ENCODE data around the gene DCC.

Gene DCC

DNA sequence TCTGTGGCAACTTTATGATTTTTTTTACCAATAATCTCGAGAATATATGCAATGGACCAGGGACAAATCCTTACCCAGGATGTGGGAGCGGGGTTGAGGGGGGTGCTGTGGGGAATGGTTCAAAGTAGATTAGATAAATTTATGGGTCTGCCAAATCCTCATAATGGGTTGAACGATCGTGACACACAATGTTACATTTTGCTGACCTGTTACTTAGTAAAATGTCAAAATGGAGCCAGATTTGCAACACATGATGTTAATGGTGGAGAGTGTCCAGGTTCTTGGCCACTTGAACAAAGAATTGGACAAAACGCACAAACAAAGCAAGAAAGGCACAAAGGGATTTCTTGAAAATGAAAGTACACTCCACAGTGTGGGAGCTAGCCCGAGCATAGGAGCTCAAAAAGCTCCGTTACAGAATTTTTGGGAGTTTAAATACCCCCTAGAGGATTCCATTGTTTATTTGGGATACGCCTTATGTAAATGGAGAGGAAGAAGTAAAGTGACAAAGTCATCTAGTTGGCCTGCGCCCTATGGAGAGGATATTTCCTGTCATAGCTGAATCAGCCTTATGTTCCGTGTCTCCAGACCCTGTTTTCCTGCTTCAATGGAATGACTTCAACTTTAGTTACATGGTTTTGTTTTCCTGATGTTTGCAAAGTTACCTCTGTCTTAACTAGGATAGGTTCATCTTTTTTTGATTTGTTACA lies 776.0 kb downstream of the DCC start:
- no peak for DNase-seq

- DNase-seq = no peak
These were observed 777.9 kb downstream of the DCC start for GRCh38 chr18:53117851-53118250.

- DNase-seq = no peak
These were observed 786.2 kb downstream of the DCC start for GRCh38 chr18:53126210-53126609.

DNA sequence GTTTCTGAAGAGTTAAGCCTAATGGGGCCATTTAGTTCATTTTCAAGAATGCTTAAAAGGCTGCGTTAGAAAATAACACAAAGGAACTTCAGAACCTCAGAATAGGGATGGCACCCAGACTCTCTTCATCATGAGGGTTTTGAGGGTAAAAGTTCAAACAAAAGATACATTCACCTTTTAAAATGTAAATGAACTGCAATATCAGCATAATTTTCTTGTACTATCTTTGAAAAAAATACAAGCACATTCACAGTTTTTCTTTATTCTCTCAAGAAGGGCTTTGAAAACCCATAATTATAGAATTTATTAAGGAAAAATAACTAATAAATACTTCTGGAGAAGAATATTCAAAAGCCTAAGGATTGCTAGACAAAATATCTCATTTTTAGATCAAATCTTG lies 791.0 kb downstream of the DCC start:
- no peak for DNase-seq

DNA sequence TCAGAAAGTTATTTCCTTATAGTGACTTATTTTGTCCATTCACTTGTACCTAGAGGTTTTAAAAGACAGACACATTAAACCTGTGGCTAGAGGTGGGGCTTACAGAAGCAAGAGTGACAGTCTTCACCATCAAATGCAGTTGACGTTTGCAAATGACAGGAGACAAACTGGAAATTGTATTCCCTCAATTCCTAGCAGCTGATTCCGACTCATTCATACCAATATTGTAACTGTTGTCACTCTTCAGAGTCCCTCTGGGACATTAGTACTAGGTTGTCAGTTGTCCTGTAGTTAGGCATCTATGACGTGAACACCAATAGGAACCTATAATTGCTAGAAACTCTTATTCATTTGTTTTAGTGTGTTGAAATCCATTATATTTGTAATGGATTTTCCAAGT lies 794.7 kb downstream of the DCC start:
- no peak for DNase-seq

DNA sequence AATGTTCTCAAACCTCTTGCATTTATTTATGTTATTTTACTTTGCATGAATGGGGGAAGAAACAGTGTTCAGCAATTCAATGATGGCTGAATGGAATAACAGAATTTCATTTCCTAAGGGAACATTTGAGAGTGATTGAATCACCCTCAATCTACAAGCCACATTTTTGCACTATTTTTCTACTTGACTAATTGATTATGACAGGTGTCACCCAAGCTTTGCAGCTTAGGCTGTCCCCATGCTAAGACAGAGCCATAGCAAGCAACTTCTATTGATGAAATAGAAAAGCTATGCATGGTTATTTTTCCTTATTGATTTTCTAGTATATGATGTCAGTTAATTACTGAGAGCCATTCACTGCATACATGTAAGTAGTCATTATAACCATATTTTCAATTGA lies 795.7 kb downstream of the DCC start:
- DNase-seq = no peak

DNA sequence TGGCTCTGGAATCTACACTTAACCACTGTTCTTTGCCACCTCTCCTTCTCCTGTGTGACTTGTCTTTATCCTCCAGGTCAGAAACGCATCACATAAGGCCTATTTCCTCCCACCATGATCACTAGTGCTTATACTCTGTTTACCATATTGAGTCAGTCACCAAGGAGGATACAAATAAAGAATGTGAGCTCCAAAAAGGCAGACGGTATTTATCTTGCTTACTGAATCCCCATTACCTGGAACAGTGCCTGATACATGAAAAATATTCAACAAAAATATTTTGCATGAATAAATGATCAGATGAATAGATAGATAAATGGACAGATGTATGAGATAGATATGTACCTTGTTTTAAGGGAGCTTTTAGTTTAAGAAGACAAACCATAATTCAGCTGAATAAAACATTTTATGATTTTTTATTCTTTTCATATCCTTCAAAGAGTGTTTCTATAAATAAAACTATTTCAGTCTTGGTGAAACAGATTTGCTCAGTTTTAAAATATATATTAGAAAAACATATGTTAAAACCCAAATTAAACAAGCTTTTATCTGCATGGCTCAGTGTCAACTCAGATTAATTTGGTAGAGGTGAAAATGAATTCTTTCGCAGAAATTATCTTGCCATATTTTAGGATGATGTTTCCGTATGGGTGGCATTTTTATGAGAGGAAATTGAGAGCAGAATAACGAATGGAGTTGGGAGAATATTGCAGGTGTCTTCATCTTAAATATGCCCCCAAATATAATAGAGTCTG lies 799.9 kb downstream of the DCC start:
- DNase-seq = no peak

DNA sequence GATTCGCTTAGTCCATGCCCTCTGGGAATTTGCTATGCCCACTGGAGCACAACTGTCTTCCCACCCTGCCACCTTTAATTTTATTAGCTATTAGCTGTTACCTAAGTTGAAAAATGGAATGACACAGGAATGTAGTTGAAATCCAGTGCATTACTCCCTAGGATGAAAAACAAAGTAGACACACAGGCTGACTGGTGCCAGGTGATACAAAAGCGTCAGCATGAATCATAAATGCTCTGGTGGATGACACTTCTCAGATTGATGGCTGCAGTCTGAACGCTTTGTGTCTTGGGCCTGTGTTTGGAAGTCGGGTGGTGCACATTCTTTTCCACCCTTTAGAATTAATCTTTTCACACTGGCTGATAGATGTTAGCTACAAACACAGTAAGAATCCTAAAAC lies 802.0 kb downstream of the DCC start:
- DNase-seq = no peak

DNA sequence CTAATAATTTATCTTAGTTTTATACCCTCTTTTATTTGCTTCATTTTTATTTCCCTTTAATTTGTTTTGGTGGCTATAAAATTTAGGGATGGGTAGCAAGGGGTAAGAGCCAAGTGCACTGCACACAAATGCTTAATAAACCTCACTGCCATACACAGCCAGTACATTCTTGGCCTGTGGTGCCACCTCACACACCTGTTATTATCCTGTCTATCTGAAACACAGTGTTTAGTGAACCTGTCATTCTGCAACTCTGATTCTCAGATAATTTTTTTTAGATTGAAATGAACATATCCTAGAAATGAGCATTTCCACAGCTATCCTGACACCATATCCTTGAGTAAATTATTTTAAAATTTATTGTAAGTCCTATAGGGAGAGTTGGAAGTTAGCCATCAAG lies 807.5 kb downstream of the DCC start:
- DNase-seq = no peak

DNA sequence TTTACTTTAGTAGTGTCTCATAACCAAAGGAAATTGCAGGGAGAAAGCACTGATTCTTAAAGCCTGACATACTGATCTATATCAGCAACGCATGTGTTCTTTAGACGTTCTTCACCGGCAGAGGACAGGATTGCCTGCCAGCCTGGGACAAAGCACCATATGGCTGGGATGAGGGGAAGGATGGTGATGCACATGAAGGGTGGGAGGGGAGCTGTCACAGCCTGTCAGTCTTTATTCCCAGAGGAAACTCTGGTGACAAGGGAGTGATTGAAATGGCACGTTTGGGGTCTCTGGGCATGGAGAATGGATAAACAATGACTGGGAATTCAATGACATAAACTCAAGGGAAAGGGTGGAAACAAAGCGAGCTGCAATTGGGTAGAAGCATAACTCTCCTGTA lies 808.1 kb downstream of the DCC start:
- no peak for DNase-seq

- DNase-seq = no peak
These were observed 812.5 kb downstream of the DCC start for GRCh38 chr18:53152476-53152875.

GRCh38 chr18:53153281-53153680 lies 813.3 kb downstream of the DCC start:
- no peak for DNase-seq

DNA sequence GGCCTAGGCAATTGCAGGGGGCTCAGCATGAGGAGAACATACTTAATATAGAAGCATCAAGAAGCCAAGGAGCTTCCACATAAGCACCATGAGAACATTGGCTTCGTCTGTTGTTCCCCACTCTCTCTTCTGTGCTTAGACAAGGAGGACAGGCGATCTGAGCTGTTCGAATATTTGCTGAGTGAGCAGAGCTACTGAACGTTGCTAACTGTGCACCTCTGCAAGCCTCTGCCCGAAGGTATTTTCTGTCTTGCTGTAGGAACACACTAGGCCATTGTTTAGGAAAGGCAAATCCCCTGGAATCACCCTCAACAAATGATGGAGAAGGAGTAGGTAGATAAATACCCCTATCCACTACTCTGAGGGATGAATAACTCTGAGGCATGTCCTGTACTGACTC lies 813.8 kb downstream of the DCC start:
- no peak for DNase-seq

DNA sequence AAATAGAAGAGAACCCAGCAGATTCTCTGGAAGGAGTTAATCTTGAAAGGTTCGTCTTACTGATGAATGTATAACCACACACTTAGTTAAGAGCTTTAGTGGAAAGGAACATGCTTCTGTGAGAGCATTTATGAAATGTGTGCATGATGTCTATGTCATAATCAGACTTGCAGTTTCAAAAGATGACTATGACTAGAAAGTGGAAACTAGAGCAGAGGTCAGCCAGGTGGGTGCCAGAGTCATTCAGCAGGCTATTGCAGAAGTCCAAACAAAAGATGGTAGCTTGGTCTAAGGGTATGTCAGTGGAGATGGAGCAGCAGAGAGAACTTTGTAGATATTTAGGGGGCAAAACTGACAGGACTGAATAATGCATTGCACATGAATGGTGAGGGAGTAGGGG lies 825.8 kb downstream of the DCC start:
- no peak for DNase-seq

DNA sequence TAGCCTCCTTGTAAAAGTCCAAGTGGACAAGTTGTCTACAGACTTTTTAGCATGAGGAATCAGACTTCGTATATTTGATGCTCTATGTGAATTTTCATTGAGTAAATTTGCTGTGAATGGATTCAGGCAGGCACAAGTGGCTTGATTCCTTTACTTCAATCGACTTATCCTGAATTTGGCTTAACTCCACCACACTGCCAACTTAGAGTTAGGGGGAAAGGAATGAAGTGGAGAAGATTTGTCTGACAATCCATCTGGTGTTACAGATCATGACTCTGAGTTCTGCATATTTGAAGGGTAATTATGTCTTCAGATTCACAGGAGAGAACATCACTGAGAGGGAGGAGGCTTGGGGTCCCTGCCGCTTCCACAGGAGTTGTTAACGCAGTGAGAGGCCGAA lies 829.3 kb downstream of the DCC start:
- no peak for DNase-seq

- no peak for DNase-seq
These were observed 851.6 kb downstream of the DCC start for GRCh38 chr18:53191634-53192033.

DNA sequence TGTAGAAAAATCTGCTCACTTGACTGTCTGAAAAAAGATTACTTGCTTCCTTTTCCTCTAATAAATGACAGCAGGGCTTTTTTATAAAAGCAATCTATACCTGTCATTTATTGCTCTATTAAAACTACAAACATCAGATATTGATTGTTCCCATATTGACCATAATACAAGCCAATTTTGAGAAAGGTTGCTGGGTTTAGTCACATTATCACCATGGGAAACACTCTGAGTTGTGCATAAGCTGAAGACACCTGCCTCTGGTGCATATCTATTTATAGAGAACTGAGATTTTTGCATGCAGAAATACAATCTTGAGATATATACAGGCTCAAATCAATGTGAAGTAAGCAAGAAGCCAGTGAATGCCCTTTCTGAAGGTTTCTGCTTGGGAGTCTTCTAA lies 853.9 kb downstream of the DCC start:
- no peak for DNase-seq

DNA sequence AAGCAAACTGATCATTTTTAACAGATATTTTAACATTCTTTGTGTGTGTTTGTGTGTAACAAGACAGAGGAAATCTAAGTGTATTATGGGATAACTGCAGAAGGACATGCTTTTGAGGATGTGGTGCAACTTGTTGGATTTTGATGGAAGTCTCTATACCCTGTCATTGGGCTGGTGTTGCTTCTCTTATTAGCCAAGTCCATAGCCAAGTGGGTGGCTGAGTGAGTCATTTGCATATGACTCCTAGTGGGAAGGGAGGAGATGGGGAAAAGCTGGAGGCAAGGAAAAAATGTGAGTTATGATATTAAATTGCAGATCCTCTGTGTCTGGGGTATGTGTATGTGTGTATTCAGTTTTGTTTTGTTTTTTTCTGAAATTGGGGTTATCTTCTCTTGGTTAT lies 879.9 kb downstream of the DCC start:
- peak; percentile 9 for DNase-seq

- DNase-seq = no peak
These were observed 884.3 kb downstream of the DCC start for GRCh38 chr18:53224128-53224778.

- no peak for DNase-seq
These were observed 885.7 kb downstream of the DCC start for GRCh38 chr18:53225567-53226325.

DNA sequence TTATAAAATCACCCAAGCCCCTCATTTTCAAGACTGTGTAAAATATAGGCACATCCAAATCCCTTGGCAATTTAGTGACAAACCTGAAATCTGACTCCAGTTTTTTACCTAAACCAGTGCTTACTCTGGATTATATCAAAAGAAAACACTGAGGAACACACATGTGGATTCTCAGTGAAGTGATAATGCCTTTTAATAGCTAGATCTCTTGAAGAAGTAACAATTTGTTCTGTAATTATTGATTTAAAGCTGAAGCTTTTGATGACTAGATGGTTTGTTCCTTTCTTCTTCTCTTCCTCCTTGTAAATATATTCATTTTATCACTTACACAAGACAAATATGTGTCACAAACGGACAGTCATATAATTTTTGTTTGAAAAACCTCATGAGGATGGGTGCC lies 894.6 kb downstream of the DCC start:
- no peak for DNase-seq

GRCh38 chr18:53241161-53241560 lies 901.2 kb downstream of the DCC start:
- no peak for DNase-seq

- no peak for DNase-seq
These were observed 913.8 kb downstream of the DCC start for GRCh38 chr18:53253789-53254188.

DNA sequence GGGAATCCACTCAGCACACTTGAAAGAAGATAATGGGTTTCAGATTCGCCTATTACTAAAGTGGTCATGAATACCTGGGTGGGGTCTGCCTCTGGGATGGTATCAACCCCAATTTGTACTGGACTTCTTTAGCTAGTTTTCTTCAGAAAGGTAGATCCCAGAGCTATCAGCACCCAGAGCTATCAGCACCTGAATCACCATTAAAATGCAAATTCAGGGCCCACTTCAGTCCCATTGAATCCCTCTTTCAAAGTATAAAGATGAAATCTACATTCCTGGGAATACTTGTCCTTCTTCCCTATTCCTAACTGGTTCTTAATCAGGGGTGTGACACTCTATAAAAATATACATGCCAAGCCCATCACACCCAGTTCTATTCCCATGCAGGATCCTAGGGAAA lies 914.3 kb downstream of the DCC start:
- no peak for DNase-seq
